Fibroblast of skin of right quadriceps (primary cell): ENCODE measurements around the gene ERCC2.
A peak's percentile ranks its signal among the peaks of the same experiment; 100 is the strongest.
"Not testable (repeated sequence)": the region's sequence is repeated elsewhere in the genome, so short reads cannot be mapped to it uniquely, and the experiment has no call there.

ENCODE experiments used
- DNase-seq: peaks from one replicate; pipeline ENCODE4 v3.0.0-alpha.2; 2013

Gene ERCC2

DNA sequence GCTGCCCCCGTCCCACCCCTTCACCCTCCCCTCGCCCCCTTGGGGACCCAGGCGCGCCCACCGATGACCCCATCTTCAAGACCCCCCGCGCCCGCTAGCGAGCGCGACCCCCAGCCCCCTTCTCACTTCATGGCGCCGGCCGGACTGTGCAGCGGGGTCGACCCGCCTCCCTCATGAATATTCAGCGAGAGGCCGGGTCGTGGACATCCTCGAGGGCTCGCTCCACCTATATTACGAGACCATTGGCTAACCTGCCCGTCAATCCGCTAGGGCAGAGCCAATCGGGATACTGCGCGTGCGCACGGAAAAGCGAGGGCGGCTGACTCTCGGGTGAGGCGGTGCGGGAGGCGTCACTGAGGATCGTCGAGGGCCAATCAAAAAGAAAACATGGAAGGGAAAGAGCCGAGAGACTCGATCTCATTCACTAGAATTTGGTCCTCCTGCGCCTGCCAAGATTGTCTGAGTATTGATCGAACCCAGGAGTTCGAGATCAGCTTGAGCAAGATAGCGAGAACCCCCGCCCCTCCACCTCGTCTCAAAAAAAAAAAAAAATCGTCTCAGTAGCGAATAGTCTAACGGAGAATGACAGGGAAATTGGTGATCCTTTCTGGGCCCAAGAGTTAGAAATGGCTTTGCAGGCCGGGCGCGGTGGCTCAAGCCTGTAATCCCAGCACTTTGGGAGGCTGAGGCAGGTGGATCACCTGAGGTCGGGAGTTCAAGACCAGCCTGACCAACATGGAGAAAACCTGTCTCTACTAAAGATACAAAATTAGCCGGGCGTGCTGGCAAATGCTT, at the start of gene ERCC2:
Gene ERCC2, minus strand, starts transcription at position 164 of the 795 bp plus-strand sequence. Its CDS starts 33 bp downstream, at position 131.
- peak; percentile 100 for DNase-seq

DNA sequence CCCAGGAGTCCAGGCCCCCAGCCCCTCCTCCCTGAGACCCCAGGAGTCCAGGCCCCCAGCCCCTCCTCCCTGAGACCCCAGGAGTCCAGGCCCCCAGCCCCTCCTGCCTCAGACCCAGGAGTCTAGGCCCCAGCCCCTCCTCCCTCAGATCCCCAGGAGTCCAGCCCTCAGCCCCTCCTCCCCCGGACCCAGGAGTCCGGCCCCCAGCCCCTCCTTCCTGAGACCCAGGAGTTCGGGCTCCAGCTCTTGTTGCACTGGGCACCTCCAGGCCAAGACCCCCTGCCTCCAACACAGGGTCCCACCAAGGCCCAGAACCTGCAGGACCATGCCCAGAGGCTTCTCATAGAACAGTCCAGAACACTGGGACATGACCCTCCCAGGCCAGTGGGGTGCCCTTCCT, 49.5 kb upstream of the ERCC2 start:
- DNase-seq, result no peak

DNA sequence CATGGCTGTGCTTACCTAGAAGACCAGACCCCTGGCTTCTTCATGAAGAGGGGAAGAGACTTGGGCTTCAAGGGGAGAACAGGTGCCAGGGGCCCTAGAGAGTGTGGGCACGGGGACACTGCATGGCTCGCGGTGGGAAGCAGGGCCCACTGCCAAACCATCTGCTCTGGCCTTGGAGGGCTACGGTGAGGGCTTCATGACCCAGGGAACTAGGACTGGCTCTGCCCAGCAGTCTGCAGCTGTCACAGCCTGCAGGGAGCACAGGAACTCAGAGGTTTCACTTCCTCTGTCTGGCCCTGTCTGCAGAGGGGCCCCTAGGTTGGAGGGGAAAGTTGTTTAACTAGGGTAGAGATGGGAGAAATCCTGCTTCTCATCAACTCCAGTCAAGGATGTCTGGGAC, 49.0 kb upstream of the ERCC2 start:
- DNase-seq, result no peak

DNA sequence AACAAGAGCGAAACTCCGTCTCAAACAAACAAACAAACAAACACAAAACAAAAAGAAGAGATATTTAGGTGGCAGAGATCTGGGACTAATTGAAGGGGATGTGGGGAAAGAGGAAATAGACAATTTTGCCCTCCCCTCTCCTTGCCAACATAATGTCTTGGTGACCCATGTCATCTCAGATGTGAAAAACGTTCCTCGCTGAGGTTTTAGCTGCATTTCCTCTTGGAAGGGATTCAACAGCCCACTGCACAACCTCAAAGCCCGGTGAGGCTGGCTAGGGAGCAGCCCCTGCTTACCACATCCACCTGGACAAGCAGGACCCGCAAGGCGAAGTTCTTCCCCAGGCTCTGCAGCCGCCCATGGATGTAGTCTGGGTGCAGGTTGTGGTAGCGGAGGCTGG, 48.4 kb upstream of the ERCC2 start:
- DNase-seq, result no peak

DNA sequence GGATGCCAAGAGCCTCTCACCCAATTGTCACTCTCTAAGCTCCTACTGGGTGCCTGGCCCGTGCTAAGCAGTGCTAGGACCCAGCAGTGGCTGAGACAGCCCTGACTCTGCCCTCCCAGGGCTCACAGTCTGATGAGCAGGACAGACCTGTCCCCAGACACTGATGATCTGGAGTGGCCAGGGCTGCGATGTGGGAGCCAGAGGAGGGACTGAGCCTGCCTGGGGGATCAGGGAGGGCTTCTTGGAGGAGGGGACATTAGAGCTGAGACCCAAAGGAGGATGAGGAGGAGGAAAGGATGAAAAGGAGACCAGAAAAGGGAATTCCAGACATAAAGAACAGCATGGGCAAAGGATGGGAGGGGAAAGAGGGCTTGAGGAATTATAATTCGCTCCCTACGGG, 46.8 kb upstream of the ERCC2 start:
- no peak for DNase-seq

DNA sequence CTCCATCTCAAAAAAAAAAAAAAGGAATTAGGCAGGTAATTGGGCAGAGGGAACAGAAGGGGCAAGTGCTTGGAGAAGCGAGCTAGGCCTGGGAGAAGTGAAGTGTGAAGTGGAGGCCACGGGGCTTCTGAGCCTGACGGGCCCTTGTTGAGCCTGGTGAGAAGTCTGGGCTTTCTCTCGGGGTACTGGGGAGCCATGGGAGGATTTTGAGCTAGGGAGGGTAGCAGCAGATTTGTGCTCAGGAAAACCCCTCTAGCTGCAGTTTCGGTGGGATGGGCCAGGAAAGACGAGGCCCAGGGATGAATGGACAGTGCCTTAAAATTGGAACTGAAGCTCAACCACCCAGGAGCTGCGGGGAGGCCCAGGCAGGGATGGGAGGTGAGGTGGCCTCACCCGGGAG, 44.1 kb upstream of the ERCC2 start:
- DNase-seq, result no peak

DNA sequence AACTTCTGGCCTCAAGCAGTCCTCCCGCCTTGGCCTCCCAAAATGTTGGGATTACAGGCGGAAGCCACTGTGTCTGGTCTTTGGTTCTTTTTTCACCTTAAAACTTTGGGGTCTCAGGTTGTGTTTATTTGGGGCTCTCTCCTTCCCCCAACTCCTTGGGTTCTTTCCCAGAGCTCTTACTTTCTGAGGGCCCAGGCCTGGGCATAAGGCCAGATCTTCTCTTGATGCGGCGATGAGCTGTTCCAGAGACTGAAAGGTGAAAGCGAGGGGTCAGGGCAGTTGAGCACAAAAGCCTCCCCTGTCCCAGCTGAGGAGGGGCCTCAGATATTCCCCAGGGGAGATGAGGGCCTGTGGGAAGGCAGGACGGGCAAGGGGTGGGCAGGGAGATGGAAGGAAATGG, 43.1 kb upstream of the ERCC2 start:
- DNase-seq, result no peak

DNA sequence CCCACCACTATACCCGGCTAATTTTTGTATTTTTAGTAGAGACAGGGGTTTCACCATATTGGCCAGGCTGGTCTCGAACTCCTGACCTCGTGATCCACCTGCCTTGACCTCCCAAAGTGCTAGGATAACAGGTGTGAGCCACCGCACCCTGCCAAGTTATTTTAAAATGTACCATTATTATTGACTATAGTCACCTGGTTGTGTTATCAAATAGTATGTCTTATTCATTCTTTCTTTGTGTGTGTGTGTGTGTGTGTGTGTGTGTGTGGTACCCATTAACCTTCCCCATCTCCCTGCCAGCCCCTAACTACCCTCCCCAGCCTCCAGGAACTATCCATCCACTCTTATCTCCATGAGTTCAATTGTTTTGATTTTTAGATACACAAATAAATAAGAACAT, 40.0 kb upstream of the ERCC2 start:
- not testable (repeated sequence) for DNase-seq

DNA sequence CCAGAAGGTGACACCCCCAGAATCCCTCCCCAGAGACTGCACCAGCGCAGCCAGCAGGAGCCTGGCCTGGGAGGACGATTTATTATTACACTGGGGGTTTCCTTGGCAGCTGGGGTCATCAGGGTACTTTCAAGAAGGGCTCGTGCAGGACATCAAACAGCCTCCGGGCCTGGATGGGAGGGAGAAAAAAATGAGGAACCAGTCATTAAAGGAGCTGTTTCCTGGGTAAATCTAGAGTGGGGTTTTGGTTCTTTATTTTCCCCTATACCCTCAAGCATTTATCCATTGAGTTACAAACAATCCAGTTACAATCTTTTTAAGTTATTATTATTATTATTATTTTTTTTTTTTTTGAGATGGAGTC, 39.2 kb upstream of the ERCC2 start:
- no peak for DNase-seq

DNA sequence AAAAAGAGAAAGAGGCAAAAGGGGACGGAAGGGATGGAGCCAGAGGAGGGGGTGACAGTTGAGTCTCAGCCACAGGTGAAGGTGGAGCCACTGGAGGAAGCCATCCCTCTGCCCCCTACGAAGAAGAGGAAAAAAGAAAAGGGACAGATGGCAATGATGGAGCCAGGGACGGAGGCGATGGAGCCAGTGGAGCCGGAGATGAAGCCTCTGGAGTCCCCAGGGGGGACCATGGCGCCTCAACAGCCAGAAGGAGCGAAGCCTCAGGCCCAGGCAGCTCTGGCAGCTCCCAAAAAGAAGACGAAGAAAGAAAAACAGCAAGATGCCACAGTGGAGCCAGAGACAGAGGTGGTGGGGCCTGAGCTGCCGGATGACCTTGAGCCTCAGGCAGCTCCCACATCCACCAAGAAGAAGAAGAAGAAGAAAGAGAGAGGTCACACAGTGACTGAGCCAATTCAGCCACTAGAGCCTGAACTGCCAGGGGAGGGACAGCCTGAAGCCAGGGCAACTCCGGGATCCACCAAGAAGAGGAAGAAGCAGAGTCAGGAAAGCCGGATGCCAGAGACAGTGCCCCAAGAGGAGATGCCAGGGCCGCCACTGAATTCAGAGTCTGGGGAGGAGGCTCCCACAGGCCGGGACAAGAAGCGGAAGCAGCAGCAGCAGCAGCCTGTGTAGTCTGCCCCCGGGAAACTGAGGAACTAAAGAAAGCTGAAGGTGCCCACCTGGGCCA, 38.6 kb upstream of the ERCC2 start:
- DNase-seq, result no peak

DNA sequence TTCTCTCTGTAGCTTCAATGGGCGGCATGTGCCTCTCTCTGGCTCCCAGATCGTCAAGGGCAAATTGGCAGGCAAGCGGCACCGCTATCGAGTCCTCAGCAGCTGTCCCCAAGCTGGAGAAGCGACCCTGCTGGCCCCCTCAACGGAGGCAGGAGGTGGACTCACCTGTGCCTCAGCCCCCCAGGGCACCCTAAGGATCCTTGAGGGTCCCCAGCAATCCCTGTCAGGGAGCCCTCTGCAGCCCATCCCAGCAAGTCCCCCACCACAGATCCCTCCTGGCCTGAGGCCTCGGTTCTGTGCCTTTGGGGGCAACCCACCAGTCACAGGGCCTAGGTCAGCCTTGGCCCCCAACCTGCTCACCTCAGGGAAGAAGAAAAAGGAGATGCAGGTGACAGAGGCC, 37.7 kb upstream of the ERCC2 start:
- no peak for DNase-seq

DNA sequence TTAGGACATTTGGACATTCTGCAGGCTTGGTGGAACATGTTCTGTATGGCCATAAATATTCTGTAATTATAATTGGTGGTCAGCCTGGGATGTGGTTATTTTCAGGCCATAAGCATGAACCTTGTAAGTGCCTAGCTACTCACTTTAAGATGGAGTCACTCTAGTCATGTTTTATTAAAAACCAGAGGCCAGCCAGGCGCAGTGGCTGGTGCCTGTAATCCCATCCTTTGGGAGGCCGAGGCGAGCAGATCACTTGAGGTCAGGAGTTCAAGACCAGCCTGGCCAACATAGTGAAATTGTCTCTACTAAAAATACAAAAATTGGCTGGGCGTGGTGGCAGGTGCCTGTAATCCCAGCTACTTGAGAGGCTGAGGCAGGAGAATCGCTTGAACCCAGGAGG, 37.2 kb upstream of the ERCC2 start:
- DNase-seq, result not testable (repeated sequence)

DNA sequence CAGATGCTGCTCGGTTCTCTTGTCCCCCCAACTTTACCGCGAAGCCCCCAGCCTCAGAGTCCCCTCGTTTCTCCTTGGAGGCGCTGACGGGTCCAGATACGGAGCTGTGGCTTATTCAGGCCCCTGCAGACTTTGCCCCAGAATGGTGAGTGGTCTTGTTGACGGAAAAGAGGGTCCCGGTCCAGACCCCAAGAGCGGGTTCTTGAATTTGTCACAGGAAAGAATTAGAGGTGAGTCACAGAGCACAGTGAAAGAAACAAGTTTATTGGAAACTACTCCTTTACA, 36.7 kb upstream of the ERCC2 start:
- no peak for DNase-seq

DNA sequence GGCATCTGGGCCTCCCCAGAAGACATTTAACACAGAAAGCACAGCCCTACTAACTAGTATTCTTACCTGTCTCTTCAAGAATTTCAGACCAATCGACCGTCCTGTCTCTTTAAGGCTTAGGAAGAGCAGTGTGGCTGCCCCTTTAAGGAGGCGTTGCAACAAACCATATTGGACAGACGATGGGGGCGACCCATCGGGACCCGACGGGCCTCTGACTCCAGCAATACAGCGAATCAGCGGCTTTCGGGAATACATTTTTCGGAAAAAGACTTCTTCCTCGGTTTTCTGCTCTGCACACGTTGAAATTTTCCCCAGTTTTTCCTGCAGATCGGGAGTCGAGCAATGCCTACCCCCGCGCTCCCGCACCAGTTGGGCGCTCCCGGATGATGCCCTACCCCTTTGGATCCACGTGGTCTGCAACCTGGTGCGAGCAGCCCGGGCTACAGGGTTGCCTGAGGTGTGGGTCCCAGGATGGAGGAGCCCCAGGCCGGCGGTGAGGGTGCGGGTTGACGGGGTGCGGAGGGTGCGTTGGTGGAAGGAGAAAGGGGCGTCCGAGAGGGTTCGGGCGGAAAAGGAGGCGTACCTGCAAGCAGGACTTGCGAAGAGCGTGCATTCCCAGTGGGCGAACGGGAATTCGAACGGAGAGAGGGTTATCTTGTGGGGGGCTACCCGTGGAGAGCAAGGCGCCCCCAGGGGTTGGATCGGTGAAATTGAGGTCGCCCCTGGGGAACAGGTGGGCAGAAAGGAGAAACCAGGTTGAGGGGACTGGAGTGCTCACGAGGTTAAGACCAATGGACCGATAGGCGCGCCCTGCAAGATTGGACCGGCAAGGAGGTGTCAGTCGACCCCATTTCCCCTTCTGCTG, 36.1 kb upstream of the ERCC2 start, which contains the start of gene POLR1G:
Gene POLR1G, plus strand, starts transcription at position 419 of the 865 bp plus-strand sequence. Its CDS starts 53 bp downstream, at position 472.
- peak; percentile 85 for DNase-seq

DNA sequence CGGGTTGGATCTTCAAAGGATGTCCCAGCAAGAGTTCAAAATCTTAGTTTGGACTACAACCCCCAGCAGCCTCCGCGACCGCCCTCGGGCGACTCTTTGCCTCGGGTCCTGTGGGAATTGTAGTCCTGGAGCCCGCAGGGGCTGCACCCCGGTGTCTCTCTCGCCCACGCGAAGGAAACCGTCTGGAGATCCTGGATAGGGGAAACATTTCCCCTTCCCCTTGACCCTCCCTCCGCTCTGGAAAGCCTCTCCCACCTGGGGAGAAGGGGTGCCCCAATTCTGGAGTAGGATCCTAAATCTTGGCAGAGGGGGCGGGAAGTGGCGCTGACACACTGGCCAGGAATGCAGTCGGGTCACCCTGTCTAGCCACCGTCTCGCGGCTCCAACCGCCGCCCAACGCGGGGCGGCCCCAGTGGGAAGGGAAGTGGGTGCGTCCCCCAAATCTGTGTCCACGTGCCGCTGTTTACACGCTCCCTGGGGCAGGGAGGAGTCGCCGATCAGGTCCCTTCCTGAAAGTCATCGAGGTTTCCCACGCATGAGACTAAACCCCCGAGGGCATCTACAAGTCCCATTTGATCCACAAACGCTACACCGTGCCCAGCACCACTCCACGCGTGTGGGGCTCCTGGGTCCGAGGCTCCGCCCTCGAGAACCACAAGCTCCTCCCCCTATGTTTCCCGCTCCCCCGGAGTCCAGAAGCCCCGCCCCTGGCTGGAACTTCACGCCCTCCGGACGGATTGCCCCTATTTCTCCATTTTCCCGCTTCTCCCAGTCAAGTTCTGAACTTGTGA, 35.3 kb upstream of the ERCC2 start:
- DNase-seq, result peak; percentile 93

DNA sequence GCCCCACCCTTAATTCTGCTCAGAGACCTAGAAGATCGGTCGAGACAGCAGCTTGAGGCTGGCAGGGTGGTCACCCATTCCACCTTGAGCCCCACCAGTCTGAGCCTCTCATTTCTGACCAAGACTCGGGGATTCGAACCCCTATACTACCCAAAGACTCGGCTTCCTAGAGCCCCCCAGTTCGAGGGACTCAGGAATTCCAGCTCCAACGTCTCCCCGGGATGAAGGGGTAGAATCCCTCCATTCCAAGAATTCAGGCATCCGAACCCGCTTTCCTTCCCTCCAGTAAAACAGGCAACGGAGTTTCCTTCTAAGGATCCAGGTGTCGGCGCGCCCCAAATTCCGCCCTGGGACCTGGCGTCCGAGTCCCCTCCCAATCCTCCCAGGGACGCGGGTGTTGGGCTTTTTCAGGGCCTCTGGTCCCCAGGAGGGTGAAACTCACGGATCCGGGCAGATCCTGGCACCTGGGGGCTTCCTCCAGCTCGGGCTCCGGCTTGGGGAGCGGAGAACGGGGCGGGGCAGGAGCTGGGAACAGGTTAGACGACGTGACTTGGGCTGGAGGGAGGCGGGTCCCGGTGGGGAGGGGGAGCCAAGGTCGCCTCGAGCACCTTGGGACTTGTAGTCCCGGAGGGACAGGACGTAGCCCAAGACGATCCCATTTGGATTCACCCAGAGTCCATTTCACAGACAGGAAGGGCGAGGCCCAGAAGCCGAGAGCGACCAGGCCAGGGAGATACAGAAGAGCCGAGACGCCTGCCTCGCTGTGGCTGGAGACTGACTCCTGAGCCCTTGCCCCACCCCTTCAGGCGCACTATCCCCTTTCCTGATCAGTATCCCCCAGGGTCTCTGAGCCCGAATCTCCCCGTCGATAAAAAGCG, 34.4 kb upstream of the ERCC2 start, which contains the start of gene PPP1R13L:
Gene PPP1R13L, minus strand, starts transcription at position 513 of the 878 bp plus-strand sequence. CDS start 6,751 bp downstream, outside the sequence.
- DNase-seq, result peak; percentile 78

DNA sequence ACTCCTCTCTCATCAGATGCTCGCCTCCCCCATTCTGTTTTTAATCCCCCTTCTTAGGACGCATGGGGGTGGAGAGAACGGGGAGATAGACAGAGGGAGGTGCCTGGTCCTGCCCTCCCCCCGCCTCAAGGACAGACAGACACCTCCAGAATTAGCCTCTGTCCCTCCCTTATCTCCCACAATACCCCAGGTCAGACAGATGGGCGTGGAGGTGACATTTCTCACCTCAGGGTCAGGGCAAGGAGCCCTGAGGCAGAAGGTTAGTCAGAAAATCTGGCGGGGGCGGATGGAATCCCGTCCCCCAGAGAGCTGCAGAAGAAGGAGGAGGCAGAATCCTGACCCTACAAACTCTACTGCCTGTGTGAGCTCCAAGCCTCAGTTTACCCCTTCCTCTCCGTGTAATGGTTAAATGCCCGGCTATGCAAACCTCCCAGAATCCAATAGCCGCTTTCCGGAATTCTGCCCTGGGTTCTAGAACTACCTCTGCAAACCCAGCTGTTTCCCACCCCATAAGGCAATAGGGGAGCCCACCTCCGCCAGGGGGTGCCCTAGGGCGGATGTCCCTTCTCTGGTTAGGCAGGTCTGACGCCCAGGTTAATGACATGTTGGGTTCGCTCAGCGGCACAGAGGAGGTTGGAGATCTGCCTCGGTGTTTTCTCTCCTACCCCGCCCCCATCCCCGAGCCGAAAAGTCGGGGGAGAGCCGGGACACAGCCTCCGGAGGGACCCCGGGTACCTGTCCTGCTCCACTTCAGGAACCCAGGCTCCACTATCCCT, 33.6 kb upstream of the ERCC2 start:
- peak; percentile 47 for DNase-seq

DNA sequence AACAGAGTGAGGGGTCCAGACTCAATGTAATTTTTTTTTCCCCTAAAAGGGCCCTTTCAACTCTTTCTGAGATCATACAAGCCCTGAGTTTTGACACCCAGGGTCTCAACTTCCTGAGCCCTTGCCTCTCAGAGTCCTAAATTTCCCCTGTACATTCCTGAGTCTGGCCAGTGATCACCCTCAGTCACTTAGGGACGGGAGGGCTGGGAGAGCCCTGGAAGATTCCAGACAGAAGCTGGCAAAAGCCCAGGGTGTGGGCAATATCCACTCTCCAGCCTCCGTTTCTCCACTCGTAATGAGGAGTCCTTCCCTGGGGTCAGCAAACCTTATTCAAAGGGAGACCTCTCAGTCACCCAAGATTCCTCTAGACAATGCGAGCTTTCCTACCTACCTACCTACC, 32.9 kb upstream of the ERCC2 start:
- DNase-seq, result no peak

DNA sequence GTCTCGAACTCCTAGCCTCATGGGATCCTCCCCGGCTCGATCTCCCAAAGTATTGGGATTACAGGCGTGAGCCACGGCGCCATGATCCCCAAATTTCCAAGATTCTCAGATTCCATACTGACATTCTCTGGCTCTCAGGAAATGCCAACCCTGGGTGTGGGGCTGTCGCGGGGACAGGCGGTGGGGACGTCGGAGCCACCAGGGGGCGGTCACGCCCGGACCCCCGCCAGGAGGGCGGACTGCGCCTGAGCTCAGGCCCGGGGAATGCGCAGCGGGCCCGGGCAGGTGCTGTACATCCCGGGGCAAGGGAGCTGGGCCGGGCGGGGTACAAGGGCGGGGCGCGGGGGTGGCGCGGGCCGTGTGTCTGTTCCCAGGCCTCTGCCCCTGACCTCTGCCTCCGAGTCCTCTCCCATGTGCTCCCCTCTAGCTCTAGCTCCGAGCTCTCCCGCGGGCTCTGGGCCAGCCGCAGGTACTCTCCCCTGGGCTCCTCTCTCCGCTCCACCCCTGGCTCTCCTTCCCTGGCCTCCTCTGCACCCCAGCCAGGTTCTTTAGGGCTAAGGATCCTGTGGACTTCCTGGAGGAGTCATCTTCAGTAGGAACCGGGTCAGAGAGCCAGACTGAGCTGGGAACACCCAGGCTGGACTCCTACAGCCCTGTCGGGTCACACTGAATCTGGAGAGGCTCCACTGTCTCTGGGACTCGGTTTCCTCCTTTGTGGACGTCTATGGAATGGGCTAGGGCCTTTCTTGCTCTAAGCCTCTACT, 32.1 kb upstream of the ERCC2 start:
- DNase-seq, result peak; percentile 59

DNA sequence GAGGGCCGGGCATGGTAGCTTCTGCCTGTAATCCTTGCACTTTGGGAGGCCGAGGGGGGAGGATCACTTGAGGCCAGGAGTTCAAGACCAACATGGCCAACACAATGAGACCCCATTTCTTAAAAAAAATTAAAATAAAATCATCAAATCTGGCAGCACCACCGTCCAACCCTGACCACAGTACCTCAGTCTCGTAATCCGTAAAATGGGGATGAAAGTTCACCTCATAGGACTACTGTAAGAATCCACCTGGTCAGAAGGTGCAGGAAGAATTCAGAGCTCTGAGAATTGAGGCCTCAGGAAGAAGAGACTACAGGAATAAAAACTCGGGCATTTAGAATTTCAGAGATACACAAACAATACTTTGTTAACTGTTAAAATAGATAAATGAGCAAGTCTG, 31.4 kb upstream of the ERCC2 start:
- DNase-seq, result no peak
